HepG2 (cell line): Measurements from ENCODE around the gene RPL41. TPM values are rescaled to one million over a fixed set of nuclear protein-coding genes. Genes with fewer than 3 reads are reported as not detected.

Experiments used
- ATF5 ChIP-seq: sonication (generic); formaldehyde crosslinking; IDR thresholded peaks from 2 replicates; pipeline ENCODE4 v1.4.0; 2020; ENCODE audit warnings: mild to moderate bottlenecking, low read depth, missing genetic modification reagents
- CBFB ChIP-seq: sonication (generic); formaldehyde crosslinking; IDR thresholded peaks from 2 replicates; pipeline ENCODE4 v1.4.0; 2020; ENCODE audit warnings: missing genetic modification reagents
- ETV5 ChIP-seq: IDR thresholded peaks from 2 replicates; pipeline ENCODE4 v1.6.1; 2018; ENCODE audit warnings: missing biosample characterization, missing genetic modification reagents, inconsistent platforms, borderline replicate concordance
- GMEB1 ChIP-seq: sonication (generic); formaldehyde crosslinking; IDR thresholded peaks from 2 replicates; pipeline ENCODE4 v1.5.1; 2020; ENCODE audit warnings: missing genetic modification reagents, mild to moderate bottlenecking, borderline replicate concordance
- HMG20B ChIP-seq: conservative IDR thresholded peaks from 2 replicates; pipeline ENCODE4 v1.6.1; 2016; ENCODE audit warnings: missing genetic modification reagents, missing compliant biosample characterization
- MAX ChIP-seq: IDR thresholded peaks from 2 replicates; pipeline ENCODE4 v1.6.1; 2012; ENCODE audit warnings: inconsistent platforms
- MLXIP ChIP-seq: sonication (generic); formaldehyde crosslinking; IDR thresholded peaks from 2 replicates; pipeline ENCODE4 v1.9.0; 2021; ENCODE audit warnings: missing genetic modification reagents, borderline replicate concordance
- NCOA2 ChIP-seq: sonication (generic); formaldehyde crosslinking; IDR thresholded peaks from 2 replicates; pipeline ENCODE4 v1.8.0; 2022; ENCODE audit warnings: inconsistent platforms
- PRDM10 ChIP-seq: sonication (generic); formaldehyde crosslinking; IDR thresholded peaks from 2 replicates; pipeline ENCODE4 v1.4.0; 2020; ENCODE audit warnings: low read depth, missing genetic modification reagents
- THAP11 ChIP-seq: IDR thresholded peaks from 2 replicates; pipeline ENCODE4 v1.6.1; 2016; ENCODE audit warnings: missing biosample characterization, missing genetic modification reagents
- ZNF124 ChIP-seq: sonication (generic); formaldehyde crosslinking; IDR thresholded peaks from 2 replicates; pipeline ENCODE4 v1.4.0; 2020; ENCODE audit warnings: missing genetic modification reagents
- ZNF207 ChIP-seq: fragments of 450-650 bp; IDR thresholded peaks from 2 replicates; pipeline ENCODE4 v1.6.1; 2016; ENCODE audit warnings: antibody characterized with exemption, borderline replicate concordance
- ZNF44 ChIP-seq: sonication (generic); formaldehyde crosslinking; IDR thresholded peaks from 2 replicates; pipeline ENCODE4 v1.5.1; 2020; ENCODE audit warnings: mild to moderate bottlenecking, missing genetic modification reagents
- ZNF572 ChIP-seq: sonication (generic); formaldehyde crosslinking; IDR thresholded peaks from 2 replicates; pipeline ENCODE4 v1.5.1; 2020; ENCODE audit warnings: mild to moderate bottlenecking, missing genetic modification reagents
- polyA plus RNA-seq, 8 experiments: library from polyadenylated mRNA; depleted of rRNA in 3 of 8; stranded (reverse) in 7 of 8; unstranded in 1 of 8; fragments of >200 nt; fragmentation: Illumina TruSeq in 4 of 8; extraction: Trizol in 4 of 8; gene quantifications; 2 replicates each; pipeline versions ENCODE4 v1.2.1 to v1.2.3, GENCODE V29; 2011 to 2016; ENCODE audit warnings: low read depth in 4 of 8, missing spikeins in 1 of 8, mixed read lengths in 1 of 8; ENCODE audit not compliant: insufficient read depth in 1 of 8
- total RNA-seq, 5 experiments: library from RNA; depleted of rRNA; stranded (reverse); fragments of >200 nt; fragmentation: Illumina TruSeq; extraction: Trizol; gene quantifications; 2 replicates each; pipeline ENCODE4 v1.2.3, GENCODE V29; 2016; ENCODE audit warnings: low read depth in 1 of 5

Gene RPL41
- total and polyA plus RNA-seq, 2 of the 13 experiments (the other 11 are each of a cell fraction or from before 2014, with no cell fraction given), result 4,012 to 7,670 TPM

- TF ChIP-seq ZNF207 (no peak), ZNF124 (CRISPR knock-in tag) (peak; percentile 98), ATF5 (CRISPR knock-in tag) (0 out of 2 replicates have a peak, but pooled peaks have one; percentile 87), NCOA2 (CRISPR knock-in tag) (peak; percentile 97), GMEB1 (CRISPR knock-in tag) (peak; percentile 68; the same call in 1 of the 2 replicates), ZNF44 (CRISPR knock-in tag) (peak; percentile 92), CBFB (CRISPR knock-in tag) (peak; percentile 51; the same call in 1 of the 2 replicates), THAP11 (CRISPR knock-in tag) (peak; percentile 87), HMG20B (CRISPR knock-in tag) (peak; percentile 97), ZNF572 (peak; percentile 46; the same call in 1 of the 2 replicates), PRDM10 (CRISPR knock-in tag) (peak; percentile 93), MLXIP (peak; percentile 88), ETV5 (CRISPR knock-in tag) (peak; percentile 99), MAX (peak; percentile 95)
Measured at GRCh38 chr12:56081393-56082347, 34.8 kb upstream of the RPL41 start (continued).
